OCI-M2 (cell line): ENCODE results near the gene THPO.

Experiments
- DNase-seq: peaks from one replicate; lab custom pipeline; 2025; ENCODE audit not compliant: unreplicated experiment; lab: John Stamatoyannopoulos, UW

The THPO gene

GRCh38 chr3:184384856-184385422, 6.9 kb upstream of the THPO start:
- no peak for DNase-seq

DNA sequence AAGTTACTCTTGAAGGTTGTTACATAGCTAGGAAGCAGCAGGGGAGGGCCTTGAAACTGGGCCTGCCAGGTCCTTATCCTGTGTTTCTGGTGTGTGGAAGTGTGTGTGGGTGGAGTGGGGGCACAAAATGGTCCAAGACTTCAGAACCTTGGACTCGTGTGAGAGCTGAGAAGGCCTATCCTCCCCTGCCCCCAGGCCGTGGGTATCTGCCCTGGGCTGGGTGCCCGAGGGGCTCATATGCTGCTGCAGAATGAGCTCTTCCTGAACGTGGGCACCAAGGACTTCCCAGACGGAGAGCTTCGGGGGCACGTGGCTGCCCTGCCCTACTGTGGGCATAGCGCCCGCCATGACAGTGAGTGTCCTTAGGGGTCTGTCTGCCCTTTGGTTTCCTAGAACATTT, 6.3 kb upstream of the THPO start:
- DNase-seq: no peak

DNA sequence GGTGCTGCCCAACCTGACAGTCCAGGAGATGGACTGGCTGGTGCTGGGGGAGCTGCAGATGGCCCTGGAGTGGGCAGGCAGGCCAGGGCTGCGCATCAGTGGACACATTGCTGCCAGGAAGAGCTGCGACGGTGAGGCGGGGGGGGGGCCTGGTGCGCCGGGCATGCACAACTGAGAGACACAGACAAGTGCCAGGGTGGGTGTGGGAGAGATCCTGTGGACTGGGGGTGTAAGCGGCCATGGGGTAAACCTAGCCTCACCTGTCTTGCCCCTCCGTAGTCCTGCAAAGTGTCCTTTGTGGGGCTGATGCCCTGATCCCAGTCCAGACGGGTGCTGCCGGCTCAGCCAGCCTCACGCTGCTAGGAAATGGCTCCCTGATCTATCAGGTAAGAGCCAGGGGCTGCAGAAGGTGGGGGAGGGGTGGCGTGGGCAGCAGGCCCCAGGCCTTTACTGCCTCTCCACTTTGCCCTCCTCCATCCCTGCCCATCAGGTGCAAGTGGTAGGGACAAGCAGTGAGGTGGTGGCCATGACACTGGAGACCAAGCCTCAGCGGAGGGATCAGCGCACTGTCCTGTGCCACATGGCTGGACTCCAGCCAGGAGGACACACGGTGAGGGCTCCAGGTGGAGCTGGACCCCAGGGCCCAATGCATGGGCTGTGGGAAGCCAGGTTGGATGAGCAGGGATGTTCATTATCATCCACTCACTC, 5.2 kb upstream of the THPO start:
- no peak for DNase-seq

GRCh38 chr3:184382326-184383032, 4.5 kb upstream of the THPO start:
- no peak for DNase-seq

DNA sequence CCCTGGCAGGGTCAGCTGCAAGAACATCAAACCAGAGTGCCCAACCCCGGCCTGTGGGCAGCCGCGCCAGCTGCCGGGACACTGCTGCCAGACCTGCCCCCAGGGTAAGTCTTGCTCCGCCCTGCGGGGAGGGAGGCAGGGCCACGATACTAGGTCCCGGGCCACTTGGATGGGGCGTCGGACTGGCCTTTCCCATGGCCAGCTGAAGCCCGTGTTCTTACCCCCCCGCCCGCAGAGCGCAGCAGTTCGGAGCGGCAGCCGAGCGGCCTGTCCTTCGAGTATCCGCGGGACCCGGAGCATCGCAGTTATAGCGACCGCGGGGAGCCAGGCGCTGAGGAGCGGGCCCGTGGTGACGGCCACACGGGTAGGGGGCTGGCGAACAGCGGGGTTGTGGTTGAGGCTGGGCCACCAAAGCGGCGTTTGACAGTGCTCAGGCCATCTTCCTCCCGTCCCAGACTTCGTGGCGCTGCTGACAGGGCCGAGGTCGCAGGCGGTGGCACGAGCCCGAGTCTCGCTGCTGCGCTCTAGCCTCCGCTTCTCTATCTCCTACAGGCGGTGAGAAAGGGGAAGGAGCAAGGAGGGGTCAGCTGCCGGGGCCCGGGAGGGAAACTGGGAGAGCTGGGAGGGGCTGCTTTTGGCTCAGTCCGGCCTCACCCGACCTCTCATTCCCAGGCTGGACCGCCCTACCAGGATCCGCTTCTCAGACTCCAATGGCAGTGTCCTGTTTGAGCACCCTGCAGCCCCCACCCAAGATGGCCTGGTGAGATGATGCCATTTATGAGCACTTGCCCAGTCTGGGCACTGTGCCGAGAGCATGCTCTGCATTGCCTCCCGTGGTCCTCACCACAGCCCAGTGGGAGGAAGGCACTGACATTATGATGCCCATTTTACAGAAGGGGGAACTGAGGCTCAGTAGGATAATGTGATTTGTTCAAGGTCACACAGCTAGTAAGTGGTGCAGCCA, 3.5 kb upstream of the THPO start:
- DNase-seq: no peak

- no peak for DNase-seq
Observed at GRCh38 chr3:184380627-184381260, 2.7 kb upstream of the THPO start.

- DNase-seq: no peak
Observed at GRCh38 chr3:184380185-184380626, 2.2 kb upstream of the THPO start.

- DNase-seq: no peak
Observed at GRCh38 chr3:184379358-184380184, 1.6 kb upstream of the THPO start, which contains the start of gene CHRD. Gene CHRD, plus strand, starts transcription at chr3:184380054. Its CDS starts 265 bp downstream, at chr3:184380319.

GRCh38 chr3:184378651-184379357, 797 bp upstream of the THPO start:
- DNase-seq: no peak

DNA sequence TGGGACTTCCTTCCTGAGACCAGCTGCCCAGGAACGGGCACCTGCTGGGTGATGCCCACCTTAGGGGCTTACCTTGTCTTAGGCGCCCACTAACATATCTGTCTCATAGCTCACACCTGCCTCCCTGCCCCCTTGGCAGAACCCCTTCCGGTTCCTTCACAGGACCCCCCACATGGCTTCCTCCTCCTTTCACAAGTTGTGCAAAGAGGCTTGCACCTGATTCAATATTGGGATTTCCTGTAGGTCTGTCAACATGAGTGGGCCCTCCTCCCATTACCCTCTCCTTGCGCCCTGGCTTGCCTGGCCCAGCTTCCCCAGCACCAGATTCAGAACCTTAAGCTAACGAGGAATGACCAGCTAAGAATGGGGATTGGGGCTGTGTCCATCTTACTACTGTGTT, 633 bp downstream of the THPO start:
- DNase-seq: no peak

GRCh38 chr3:184375747-184376461, 2.1 kb downstream of the THPO start:
- DNase-seq: no peak

DNA sequence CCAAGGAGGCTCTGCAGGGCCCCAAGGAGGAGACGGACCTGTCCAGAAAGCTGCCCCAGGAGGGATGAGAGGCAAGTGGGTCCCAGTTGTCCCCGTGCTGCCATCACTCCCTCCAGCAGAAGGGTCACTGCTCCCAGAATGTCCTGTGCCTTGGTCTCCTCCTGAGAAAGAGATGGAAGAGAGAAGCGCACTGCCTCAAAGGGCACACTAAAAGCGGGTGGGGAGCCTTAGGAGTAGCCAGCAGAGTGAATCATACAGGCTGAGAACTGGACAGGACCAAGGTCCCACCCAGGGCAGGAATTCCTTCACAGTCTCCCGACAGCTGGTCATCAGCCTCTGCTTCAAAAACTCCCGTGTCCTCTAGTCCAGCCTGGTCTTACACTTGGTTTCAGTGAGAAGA, 4.6 kb downstream of the THPO start:
- DNase-seq: no peak

DNA sequence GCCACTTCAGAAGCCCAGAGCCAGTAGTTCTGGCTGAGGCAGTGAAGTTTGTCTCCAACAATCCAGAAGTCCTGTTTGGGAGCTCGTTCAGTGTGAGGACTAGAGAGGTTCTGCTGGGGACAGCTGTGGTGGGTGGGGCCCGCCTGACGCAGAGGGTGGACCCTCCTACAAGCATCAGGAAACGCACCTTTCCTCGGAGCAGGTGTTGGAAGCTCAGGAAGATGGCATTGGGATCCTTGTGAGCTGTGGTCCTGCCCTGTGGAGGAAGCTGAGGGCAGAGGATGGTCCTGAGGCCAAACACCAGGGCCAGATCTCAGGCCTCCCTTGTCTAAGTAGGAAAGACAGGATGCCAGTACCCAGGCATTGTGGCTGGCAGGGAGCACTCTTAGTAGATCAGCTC, 5.1 kb downstream of the THPO start:
- no peak for DNase-seq

DNA sequence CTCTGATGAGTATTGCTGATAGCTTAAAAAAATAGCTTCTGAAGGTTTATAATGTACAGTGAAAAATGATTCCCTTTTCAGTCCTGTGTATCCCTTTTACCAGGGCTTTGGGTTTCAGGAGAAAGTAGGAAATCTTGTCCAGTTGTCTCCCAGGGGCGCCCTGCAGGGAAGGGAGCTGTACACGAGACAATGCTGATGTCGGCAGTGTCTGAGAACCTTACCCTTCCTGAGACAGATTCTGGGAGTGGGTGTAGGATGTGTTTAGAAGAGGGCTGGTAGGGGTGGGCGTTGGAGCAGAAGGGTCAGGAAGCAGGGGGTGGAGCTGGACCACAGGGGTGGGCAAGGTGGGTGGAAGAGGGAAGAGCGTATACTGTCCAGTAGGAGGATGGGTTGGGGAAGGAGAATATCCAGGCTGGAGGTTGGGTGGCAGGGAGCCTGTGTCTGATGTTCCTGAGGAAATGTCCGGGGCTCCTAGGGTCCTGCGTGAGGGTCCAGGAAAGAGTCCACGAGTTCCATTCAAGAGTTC, 5.6 kb downstream of the THPO start:
- DNase-seq: no peak

- peak; percentile 39 for DNase-seq
Observed at GRCh38 chr3:184371570-184372018, 6.4 kb downstream of the THPO start.

GRCh38 chr3:184368586-184369183, 9.3 kb downstream of the THPO start:
- no peak for DNase-seq

DNA sequence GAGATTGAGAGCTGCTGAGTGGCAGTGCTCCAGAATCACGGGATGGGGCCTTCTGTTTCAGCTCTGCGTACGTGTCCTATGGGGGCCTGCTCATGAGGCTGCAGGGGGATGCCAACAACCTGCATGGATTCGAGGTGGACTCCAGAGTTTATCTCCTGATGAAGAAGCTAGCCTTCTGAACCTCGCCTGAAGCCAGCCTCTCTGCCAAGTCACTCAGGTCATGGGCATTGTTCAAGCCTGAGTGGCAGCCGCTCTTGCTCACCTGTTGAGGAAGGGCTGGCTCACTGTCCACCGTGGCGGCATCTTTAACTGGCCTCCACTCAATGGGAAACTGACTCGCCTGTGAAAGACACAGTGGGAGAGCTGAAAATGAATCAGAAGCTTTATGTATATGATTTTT, 9.9 kb downstream of the THPO start:
- no peak for DNase-seq
